Measurements from ENCODE around the gene MAN2B1. TPM values are rescaled to one million over a fixed set of nuclear protein-coding genes. Genes with fewer than 3 reads are reported as not detected.

Gene MAN2B1
- total RNA-seq, 2 donors from 2014 or later: 33.7 to 35.5 TPM

DNA sequence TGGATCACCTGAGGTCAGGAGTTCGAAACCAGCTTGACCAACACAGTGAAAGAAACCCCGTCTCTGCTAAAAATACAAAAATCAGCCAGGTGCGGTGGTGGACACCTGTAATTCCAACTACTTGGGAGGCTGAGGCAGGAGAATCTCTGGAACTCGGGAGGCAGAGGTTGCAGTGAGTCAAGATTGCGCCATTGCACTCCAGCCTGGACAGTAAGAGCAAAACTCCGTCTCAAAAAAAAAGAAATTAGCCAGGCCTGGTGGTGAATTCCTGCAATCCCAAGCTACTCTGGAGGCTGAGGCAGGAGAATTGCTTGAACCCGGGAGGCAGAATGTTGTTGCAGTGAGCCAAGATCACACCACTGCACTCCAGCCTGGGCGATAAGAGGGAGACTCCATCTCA is 42.1 kb upstream of the MAN2B1 start:
- no peak for DNase-seq (ENCODE audit: low spot score)
- H3K27me3 ChIP-seq: no peaks in the 10 kb centered on the region
- H3K4me3 ChIP-seq: no peak overlapping the region
- no peak overlapping the region for H3K27ac ChIP-seq
- no peaks in the 10 kb centered on the region for H3K4me1 ChIP-seq
- no peaks in the 10 kb centered on the region for H3K9me3 ChIP-seq
- peaks cover 94% of the 10 kb centered on the region for H3K36me3 ChIP-seq
- TF ChIP-seq, protein P1, sequence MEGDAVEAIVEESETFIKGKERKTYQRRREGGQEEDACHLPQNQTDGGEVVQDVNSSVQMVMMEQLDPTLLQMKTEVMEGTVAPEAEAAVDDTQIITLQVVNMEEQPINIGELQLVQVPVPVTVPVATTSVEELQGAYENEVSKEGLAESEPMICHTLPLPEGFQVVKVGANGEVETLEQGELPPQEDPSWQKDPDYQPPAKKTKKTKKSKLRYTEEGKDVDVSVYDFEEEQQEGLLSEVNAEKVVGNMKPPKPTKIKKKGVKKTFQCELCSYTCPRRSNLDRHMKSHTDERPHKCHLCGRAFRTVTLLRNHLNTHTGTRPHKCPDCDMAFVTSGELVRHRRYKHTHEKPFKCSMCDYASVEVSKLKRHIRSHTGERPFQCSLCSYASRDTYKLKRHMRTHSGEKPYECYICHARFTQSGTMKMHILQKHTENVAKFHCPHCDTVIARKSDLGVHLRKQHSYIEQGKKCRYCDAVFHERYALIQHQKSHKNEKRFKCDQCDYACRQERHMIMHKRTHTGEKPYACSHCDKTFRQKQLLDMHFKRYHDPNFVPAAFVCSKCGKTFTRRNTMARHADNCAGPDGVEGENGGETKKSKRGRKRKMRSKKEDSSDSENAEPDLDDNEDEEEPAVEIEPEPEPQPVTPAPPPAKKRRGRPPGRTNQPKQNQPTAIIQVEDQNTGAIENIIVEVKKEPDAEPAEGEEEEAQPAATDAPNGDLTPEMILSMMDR (IDR thresholded peaks at IDR 0.05): no peak

DNA sequence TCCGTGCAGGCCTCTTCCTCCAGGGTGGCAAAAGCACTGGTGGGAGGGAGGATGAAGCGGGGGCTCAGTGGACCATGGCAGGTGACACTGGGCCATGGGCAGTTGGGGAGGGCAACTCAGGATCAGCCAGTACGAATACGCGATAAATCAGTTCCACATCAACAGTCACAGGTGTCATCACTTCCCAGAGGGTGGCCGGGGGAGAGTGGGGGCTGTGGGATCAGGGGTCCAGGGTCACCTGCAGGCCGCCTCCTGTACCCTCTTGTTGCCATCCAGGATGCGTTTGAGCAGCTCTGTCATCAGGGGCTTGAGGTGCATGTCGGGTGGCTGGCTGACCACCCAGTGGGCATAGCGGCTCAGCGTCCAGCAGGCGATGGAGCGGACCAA is 39.8 kb upstream of the MAN2B1 start:
- Histone ChIP-seq H3K27ac (no peak overlapping the region), H3K9me3 (no peaks in the 10 kb centered on the region), H3K27me3 (no peaks in the 10 kb centered on the region), H3K4me3 (no peak overlapping the region), H3K4me1 (no peaks in the 10 kb centered on the region), H3K36me3 (peaks cover 97% of the 10 kb centered on the region)
- TF ChIP-seq, protein P1 (IDR thresholded peaks at IDR 0.05): no peak
- DNase-seq (ENCODE audit: low spot score): no peak

DNA sequence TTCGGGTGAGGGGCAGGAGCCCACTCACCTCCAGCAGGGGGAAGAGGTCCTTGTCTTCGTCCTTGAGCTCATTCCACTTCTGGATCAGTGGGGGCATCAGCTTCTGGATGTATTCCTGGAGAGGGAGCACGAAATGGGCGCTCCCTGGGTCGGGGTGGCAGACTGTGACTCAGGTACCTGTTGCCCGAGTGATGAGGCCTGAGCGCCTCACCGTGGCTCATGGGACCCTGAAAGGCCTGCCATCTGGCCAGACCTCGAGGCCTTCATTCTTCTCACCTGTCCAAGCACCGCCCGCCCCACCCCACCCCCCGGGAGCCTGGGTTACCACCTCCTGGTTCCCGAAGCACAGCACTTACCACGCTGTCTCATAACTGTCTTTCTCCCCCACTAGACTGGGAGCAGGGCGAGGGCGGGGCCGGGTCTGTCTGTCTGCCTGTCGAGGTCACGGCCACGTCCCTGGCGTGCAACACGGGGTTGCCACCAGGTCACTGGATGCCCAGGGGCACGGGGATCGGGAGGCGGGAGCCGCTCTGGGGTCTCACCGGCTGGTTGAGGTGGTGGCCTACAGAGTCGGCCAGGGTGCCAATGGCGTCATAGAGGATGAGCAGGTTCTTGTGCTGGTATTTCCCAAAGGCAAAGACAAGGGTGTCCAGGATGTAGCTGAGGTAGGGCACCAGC is 39.3 kb upstream of the MAN2B1 start:
- Histone ChIP-seq H3K27me3 (no peaks in the 10 kb centered on the region), H3K4me1 (no peaks in the 10 kb centered on the region), H3K36me3 (peaks cover 97% of the 10 kb centered on the region), H3K27ac (no peak overlapping the region), H3K9me3 (no peaks in the 10 kb centered on the region), H3K4me3 (no peak overlapping the region)
- TF ChIP-seq, protein P1 (IDR thresholded peaks at IDR 0.05): no peak
- DNase-seq (ENCODE audit: low spot score): no peak

GRCh38 chr19:12705169-12705568 is 38.6 kb upstream of the MAN2B1 start:
- Histone ChIP-seq H3K4me3 (no peak overlapping the region), H3K27me3 (no peaks in the 10 kb centered on the region), H3K36me3 (peaks cover 97% of the 10 kb centered on the region), H3K9me3 (no peaks in the 10 kb centered on the region), H3K27ac (no peak overlapping the region), H3K4me1 (no peaks in the 10 kb centered on the region)
- TF ChIP-seq, protein P1 (IDR thresholded peaks at IDR 0.05): no peak
- DNase-seq (ENCODE audit: low spot score): no peak

GRCh38 chr19:12703046-12703445 is 36.5 kb upstream of the MAN2B1 start:
- Histone ChIP-seq H3K4me1 (no peaks in the 10 kb centered on the region), H3K27me3 (no peaks in the 10 kb centered on the region), H3K4me3 (no peak overlapping the region), H3K36me3 (peaks cover 79% of the 10 kb centered on the region), H3K9me3 (no peaks in the 10 kb centered on the region), H3K27ac (no peak overlapping the region)
- no peak for DNase-seq (ENCODE audit: low spot score)
- TF ChIP-seq, protein P1 (IDR thresholded peaks at IDR 0.05): no peak
